CD4-positive, alpha-beta memory T cell (primary cell): Measurements from ENCODE around the gene CFAP157. TPM values are rescaled to one million over a fixed set of nuclear protein-coding genes. Genes with fewer than 3 reads are reported as not detected.

Experiments used
- CTCF ChIA-PET: fragments of 350-600 bp; sonication (Branson Sonifier 250); formaldehyde crosslinking; loops from one replicate; lab custom pipeline; 2021; ENCODE audit warnings: inconsistent platforms; ENCODE audit not compliant: partially characterized antibody; lab: Charles Lee
- POLR2A ChIA-PET: fragments of 350-600 bp; sonication (Branson Sonifier 250); formaldehyde crosslinking; loops from one replicate; lab custom pipeline; 2021; ENCODE audit not compliant: partially characterized antibody; lab: Charles Lee
- DNase-seq, 5 donors: peaks; one replicate each; pipeline versions ENCODE4 v3.0.0 to v3.0.0-alpha.2; 2020 to 2022; ENCODE audit warnings: mixed read lengths in 1 of 5
- H3K27ac ChIP-seq: one replicate; pipeline ENCODE4 v1.7.0; 2013; ENCODE audit warnings: low read depth, low read length
- H3K27me3 ChIP-seq: 2 replicates; pipeline ENCODE4 v1.7.0; 2013; ENCODE audit warnings: mild to moderate bottlenecking, low read length, moderate library complexity; ENCODE audit not compliant: insufficient read depth
- H3K36me3 ChIP-seq: 2 replicates; pipeline ENCODE4 v1.7.0; 2013; ENCODE audit warnings: mild to moderate bottlenecking, low read length, moderate library complexity; ENCODE audit not compliant: insufficient read depth
- H3K4me1 ChIP-seq: 2 replicates; pipeline ENCODE4 v1.7.0; 2013; ENCODE audit warnings: mild to moderate bottlenecking, low read length, moderate library complexity; ENCODE audit not compliant: insufficient read depth
- H3K4me3 ChIP-seq, 2 donors: one replicate each; pipeline ENCODE4 v1.7.0; 2013; ENCODE audit warnings: low read length in 2 of 2, mild to moderate bottlenecking in 1 of 2
- H3K9me3 ChIP-seq, 2 donors: one replicate each; pipeline ENCODE4 v1.7.0; 2013; ENCODE audit warnings: low read length in 2 of 2, control low read depth in 1 of 2; ENCODE audit not compliant: control insufficient read depth in 1 of 2
- H3K27ac Mint-ChIP-seq, 7 donors: one replicate each; pipeline ENCODE4 v1.8.0; 2020 to 2021; ENCODE audit warnings: mixed read lengths in 7 of 7, mild to moderate bottlenecking in 6 of 7, inconsistent platforms in 3 of 7, moderate library complexity in 3 of 7
- H3K27me3 Mint-ChIP-seq, 2 donors: one replicate each; pipeline ENCODE4 v1.8.0; 2020 to 2021; ENCODE audit warnings: mixed read lengths in 2 of 2
- H3K36me3 Mint-ChIP-seq, 2 donors: one replicate each; pipeline ENCODE4 v1.8.0; 2020 to 2021; ENCODE audit warnings: mixed read lengths in 2 of 2, inconsistent platforms in 1 of 2, mild to moderate bottlenecking in 1 of 2
- H3K4me1 Mint-ChIP-seq, 4 donors: one replicate each; pipeline ENCODE4 v1.8.0; 2020 to 2021; ENCODE audit warnings: mixed read lengths in 4 of 4, mild to moderate bottlenecking in 1 of 4
- H3K4me3 Mint-ChIP-seq, 8 donors: one replicate each; pipeline ENCODE4 v1.8.0; 2020 to 2021; ENCODE audit warnings: mixed read lengths in 8 of 8, mild to moderate bottlenecking in 7 of 8, moderate library complexity in 6 of 8, inconsistent platforms in 3 of 8
- H3K9me3 Mint-ChIP-seq, 8 donors: one replicate each; pipeline ENCODE4 v1.8.0; 2020 to 2021; ENCODE audit warnings: mixed read lengths in 8 of 8, mild to moderate bottlenecking in 5 of 8, inconsistent platforms in 3 of 8, moderate library complexity in 1 of 8
- intact Hi-C: fragments of 100-400 bp; cut with micrococcal nuclease; formaldehyde crosslinking; loops from one replicate; pipeline ENCODE4 v1.15.1; 2023
- polyA plus RNA-seq, 2 donors: library from polyadenylated mRNA; unstranded; fragments of 300-500 nt; fragmentation: Illumina TruSeq; gene quantifications; one replicate each; pipeline ENCODE4 v1.2.3, GENCODE V29; 2021
- total RNA-seq, 2 experiments: library from RNA; stranded (reverse); gene quantifications; one replicate each; pipeline ENCODE4 v1.2.3, GENCODE V29; 2021

Gene CFAP157
- total and polyA plus RNA-seq, 4 experiments from 2014 or later: 0.14 to 0.25 (median 0.22) TPM; not detected in 1

DNA sequence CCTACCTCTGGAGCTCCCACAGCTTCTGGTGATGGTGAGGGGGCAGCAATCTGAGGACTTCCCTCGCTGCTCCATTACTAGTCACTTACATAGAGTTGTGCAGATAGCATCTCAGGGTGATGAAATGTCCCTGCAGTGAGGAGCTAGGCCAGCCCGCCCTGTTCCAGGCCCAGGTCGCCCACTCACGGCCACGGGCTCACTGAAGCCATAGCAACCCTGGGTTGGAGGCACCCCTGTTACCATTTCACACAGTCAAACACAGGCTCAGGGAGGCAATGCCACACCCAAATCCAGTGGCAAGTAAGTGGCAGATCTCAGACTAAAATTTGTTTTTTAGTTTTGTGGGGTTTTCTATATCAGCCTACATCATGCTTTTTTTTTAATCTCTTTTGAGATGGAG lies 52.1 kb downstream of the CFAP157 start:
- no peaks in the 10 kb centered on the region for H3K27me3 ChIP-seq
- Mint-ChIP-seq H3K9me3 (no peaks in the 10 kb centered on the region), H3K36me3 (peaks cover 21 to 32% of the 10 kb centered on the region in 2 donors), H3K27ac (peak overlapping the region in 6 of 7 donors; percentile 37 to 81 (median 67)), H3K27me3 (no peaks in the 10 kb centered on the region), H3K4me1 (peaks cover 10 to 19% (median 15%) of the 10 kb centered on the region in 4 donors), H3K4me3 (no peak overlapping the region)
- no peak overlapping the region for H3K4me3 ChIP-seq
- POLR2A ChIA-PET: interaction anchor here (1.7 to 1.8 kb wide), 2 partner anchors 11 to 12 kb away, joined by 3 to 5 read pairs; no protein-coding TSS in a partner anchor
- no peak for DNase-seq
- peaks cover 3% of the 10 kb centered on the region for H3K4me1 ChIP-seq
- H3K36me3 ChIP-seq: peaks cover 20% of the 10 kb centered on the region
- no peaks in the 10 kb centered on the region for H3K9me3 ChIP-seq
- CTCF ChIA-PET: interaction anchor here (0.5 kb wide), 1 partner anchor 33 kb away, joined by 3 read pairs; no protein-coding TSS in a partner anchor
- H3K27ac ChIP-seq: peak overlapping the region; percentile 20
- intact Hi-C loops: no loop called here

DNA sequence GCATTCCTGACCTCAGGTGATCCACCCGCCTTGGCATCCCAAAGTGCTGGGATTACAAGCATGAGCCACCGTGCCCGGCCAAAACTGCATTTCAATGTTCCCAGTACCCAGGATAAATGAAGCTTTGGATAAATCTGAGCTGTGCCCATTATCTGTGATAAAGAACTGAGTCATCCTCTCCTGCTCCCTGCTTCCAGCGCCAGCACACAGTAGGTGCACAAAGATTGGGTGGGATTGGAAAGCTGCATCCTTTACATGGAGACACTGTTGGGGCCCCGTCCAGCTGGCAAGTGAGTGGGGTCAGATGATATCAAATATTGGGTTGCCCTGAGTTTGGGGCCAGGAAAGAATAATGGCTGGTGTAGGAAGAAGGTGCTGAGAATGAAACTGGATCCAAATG lies 54.3 kb downstream of the CFAP157 start:
- Mint-ChIP-seq H3K27ac (no peak overlapping the region), H3K4me3 (no peak overlapping the region), H3K27me3 (no peaks in the 10 kb centered on the region), H3K4me1 (peaks cover 23 to 41% (median 31%) of the 10 kb centered on the region in 4 donors), H3K9me3 (no peaks in the 10 kb centered on the region), H3K36me3 (peaks cover 29 to 48% of the 10 kb centered on the region in 2 donors)
- no peak overlapping the region for H3K4me3 ChIP-seq
- intact Hi-C loops: no loop called here
- H3K4me1 ChIP-seq: peaks cover 23% of the 10 kb centered on the region
- no peaks in the 10 kb centered on the region for H3K27me3 ChIP-seq
- DNase-seq: no peak
- H3K36me3 ChIP-seq: peaks cover 18% of the 10 kb centered on the region
- POLR2A ChIA-PET: interaction anchor here (0.7 to 2.7 kb wide), 3 partner anchors 10 to 46 kb away, joined by 3 to 9 read pairs (median 3); partner anchors contain the start of genes PTRH1 and SH2D3C
- no peak overlapping the region for H3K27ac ChIP-seq
- no peaks in the 10 kb centered on the region for H3K9me3 ChIP-seq
- CTCF ChIA-PET: interaction anchor here (1.1 to 1.4 kb wide), 3 partner anchors 22 to 26 kb away, joined by 3 to 4 read pairs (median 4); partner anchors contain the start of gene TOR2A

DNA sequence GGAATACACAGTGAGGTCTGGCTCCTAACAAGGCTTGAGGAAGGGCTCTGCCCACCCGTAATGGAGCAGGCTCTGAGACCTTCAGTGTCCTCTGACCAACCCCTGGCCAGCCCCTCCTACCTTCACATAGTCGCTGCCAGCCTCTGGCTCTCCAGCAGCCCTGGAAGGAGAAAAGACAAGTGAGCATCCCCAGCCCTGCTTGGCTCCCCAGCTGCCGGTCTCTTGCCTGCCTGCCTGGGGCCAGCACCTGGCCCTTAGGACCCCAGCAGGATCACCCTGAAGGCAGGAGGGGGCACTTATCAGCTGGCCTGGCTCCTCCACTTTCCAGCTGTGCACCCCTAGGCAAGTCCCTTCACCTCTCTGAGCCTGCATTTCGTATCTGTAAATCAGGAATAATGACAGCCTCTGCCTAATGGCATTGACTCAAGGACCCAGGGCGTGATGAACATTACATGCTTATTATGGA lies 54.7 kb downstream of the CFAP157 start:
- Histone ChIP-seq H3K4me3 (no peak overlapping the region), H3K27ac (no peak overlapping the region), H3K4me1 (peaks cover 28% of the 10 kb centered on the region), H3K9me3 (no peaks in the 10 kb centered on the region), H3K36me3 (peaks cover 18% of the 10 kb centered on the region), H3K27me3 (no peaks in the 10 kb centered on the region)
- no peaks in the 10 kb centered on the region for H3K27me3 Mint-ChIP-seq
- no peak for DNase-seq
- CTCF ChIA-PET: interaction anchor here (1.1 to 1.4 kb wide), 3 partner anchors 21 to 27 kb away, joined by 3 to 4 read pairs (median 4); partner anchors contain the start of gene TOR2A
- peaks cover 27 to 46% (median 36%) of the 10 kb centered on the region in 4 donors for H3K4me1 Mint-ChIP-seq
- no peaks in the 10 kb centered on the region for H3K9me3 Mint-ChIP-seq
- POLR2A ChIA-PET: interaction anchor here (1.0 to 2.7 kb wide), 2 partner anchors 10 to 46 kb away, joined by 3 to 9 read pairs; partner anchors contain the start of gene PTRH1
- intact Hi-C loops: no loop called here
- H3K4me3 Mint-ChIP-seq: no peak overlapping the region
- peak overlapping the region in 2 of 7 donors; percentile 17 to 53 for H3K27ac Mint-ChIP-seq
- H3K36me3 Mint-ChIP-seq: peaks cover 34 to 52% of the 10 kb centered on the region in 2 donors

DNA sequence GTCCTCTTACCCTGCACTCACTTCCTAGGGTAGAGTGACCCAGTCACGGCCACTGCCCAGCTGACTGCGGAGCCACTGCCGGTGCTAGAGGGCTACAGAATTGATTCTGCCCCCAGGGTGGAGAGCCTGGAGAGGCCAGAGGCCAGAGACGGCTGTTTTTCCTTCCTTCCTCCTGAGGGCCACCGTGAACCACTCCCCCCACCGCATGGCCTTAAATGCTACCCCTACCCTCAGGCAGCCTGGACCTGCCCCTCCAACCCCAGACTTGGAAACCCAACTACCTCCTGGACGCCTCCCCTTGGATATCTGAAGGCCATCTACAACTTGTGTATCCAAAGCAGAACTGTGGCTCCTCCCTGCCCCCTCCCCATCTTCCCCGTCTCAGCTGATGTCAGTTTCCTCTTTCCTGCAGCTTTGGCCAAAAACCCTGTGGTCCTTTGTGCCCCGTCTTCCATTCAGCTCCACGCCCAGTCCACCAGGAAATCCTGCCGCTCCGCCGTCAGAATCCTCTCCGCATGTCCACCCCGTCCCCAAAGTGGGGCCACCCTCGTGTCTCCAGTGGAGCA lies 55.4 kb downstream of the CFAP157 start:
- Histone ChIP-seq H3K36me3 (peaks cover 18% of the 10 kb centered on the region), H3K27ac (no peak overlapping the region), H3K9me3 (no peaks in the 10 kb centered on the region), H3K4me1 (peaks cover 35% of the 10 kb centered on the region), H3K27me3 (no peaks in the 10 kb centered on the region), H3K4me3 (no peak overlapping the region)
- ChIA-PET CTCF (interaction anchor here (1.4 to 10.6 kb wide), 2 partner anchors 22 to 27 kb away, joined by 4 to 128 read pairs; partner anchors contain the start of genes CDK9 and TOR2A), POLR2A (interaction anchor here (1.0 to 15.3 kb wide), 3 partner anchors 9 to 47 kb away, joined by 3 to 377 read pairs (median 9); partner anchors contain the start of genes CDK9, PTRH1 and SH2D3C)
- H3K27me3 Mint-ChIP-seq: no peaks in the 10 kb centered on the region
- no peak for DNase-seq
- H3K36me3 Mint-ChIP-seq: peaks cover 34 to 57% of the 10 kb centered on the region in 2 donors
- H3K4me1 Mint-ChIP-seq: peaks cover 29 to 53% (median 41%) of the 10 kb centered on the region in 4 donors
- intact Hi-C loops: no loop called here
- peak overlapping the region in 6 of 7 donors; percentile 35 to 98 (median 82) for H3K27ac Mint-ChIP-seq
- H3K9me3 Mint-ChIP-seq: no peaks in the 10 kb centered on the region
- no peak overlapping the region for H3K4me3 Mint-ChIP-seq

DNA sequence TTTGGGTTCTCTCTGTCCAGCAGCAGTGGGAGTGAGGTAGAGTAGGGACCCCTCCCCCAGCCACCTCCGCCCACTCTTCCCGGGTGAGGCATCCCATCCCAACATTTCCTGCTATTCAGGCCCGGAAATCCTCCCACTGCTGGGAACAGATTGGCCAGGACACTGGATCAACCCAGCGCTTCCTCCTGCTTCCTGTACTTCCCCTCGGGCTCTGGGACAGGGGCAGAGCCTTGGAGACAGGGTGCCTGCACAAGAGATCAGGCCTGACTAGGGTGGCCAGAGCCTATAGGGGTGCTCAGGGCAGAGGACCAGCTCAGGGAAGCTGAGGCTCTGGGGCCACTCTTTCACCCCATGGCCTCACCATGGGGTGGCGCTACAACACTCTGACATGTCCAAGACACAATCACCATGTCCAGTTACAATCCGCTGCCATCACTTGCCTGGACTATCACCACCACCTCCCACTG lies 57.2 kb downstream of the CFAP157 start:
- Histone ChIP-seq H3K4me3 (no peak overlapping the region), H3K9me3 (no peaks in the 10 kb centered on the region), H3K27me3 (no peaks in the 10 kb centered on the region), H3K27ac (peak overlapping the region; percentile 24), H3K4me1 (peaks cover 52% of the 10 kb centered on the region), H3K36me3 (peaks cover 11% of the 10 kb centered on the region)
- peaks cover 39 to 67% (median 56%) of the 10 kb centered on the region in 4 donors for H3K4me1 Mint-ChIP-seq
- H3K9me3 Mint-ChIP-seq: no peaks in the 10 kb centered on the region
- no peak for DNase-seq
- H3K27me3 Mint-ChIP-seq: no peaks in the 10 kb centered on the region
- ChIA-PET POLR2A (interaction anchor here (2.1 to 15.3 kb wide), 2 partner anchors 19 to 20 kb away, joined by 6 to 377 read pairs; partner anchors contain the start of genes CDK9 and SH2D3C), CTCF (interaction anchor here (0.9 to 10.6 kb wide), 7 partner anchors 14 to 106 kb away, joined by 3 to 128 read pairs (median 3); partner anchors contain the start of genes CDK9, SH2D3C and TOR2A)
- H3K4me3 Mint-ChIP-seq: peak overlapping the region in 1 of 8 donors; percentile 6
- H3K36me3 Mint-ChIP-seq: peaks cover 33 to 56% of the 10 kb centered on the region in 2 donors
- intact Hi-C loops: no loop called here
- H3K27ac Mint-ChIP-seq: peak overlapping the region; percentile 22 to 98 (median 84)

DNA sequence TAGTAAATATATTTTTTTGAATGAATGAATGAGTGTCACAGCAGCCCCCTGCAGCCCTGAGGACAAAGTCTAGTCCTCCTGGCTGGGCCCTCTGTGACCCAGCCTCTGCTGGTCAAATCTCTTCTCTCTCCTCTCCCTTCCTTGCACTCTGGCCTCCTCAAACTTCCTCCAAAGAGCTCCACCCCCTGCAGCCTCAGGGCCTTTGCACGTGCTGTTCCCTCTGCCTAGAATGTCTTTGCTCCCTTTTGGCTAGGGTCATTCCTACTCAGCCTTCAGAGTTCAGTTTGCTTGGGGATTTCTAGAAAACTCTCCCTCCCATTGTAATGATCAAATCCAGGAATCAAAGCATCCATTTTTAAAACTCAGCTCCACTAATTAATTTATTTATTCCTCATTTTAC lies 58.6 kb downstream of the CFAP157 start:
- Histone ChIP-seq H3K4me3 (no peak overlapping the region), H3K27me3 (no peaks in the 10 kb centered on the region), H3K9me3 (no peaks in the 10 kb centered on the region), H3K27ac (peak overlapping the region; percentile 67), H3K36me3 (peaks cover 11% of the 10 kb centered on the region), H3K4me1 (peaks cover 67% of the 10 kb centered on the region)
- no peak for DNase-seq
- no peaks in the 10 kb centered on the region for H3K9me3 Mint-ChIP-seq
- ChIA-PET CTCF (interaction anchor here (0.8 to 10.6 kb wide), 8 partner anchors 19 to 177 kb away, joined by 3 to 128 read pairs (median 6); partner anchors contain the start of genes CDK9 and TOR2A), POLR2A (interaction anchor here (1.0 to 15.3 kb wide), 6 partner anchors 11 to 172 kb away, joined by 3 to 377 read pairs (median 6); partner anchors contain the start of genes CDK9, DPM2, FPGS and SH2D3C)
- H3K4me1 Mint-ChIP-seq: peaks cover 47 to 80% (median 68%) of the 10 kb centered on the region in 4 donors
- peak overlapping the region in 2 of 8 donors; percentile 22 to 38 for H3K4me3 Mint-ChIP-seq
- peaks cover 33 to 57% of the 10 kb centered on the region in 2 donors for H3K36me3 Mint-ChIP-seq
- peak overlapping the region; percentile 36 to 98 (median 79) for H3K27ac Mint-ChIP-seq
- H3K27me3 Mint-ChIP-seq: no peaks in the 10 kb centered on the region
- intact Hi-C loops: no loop called here
